Measurements from ENCODE around the gene MTFR2.

Gene MTFR2

GRCh38 chr6:136249811-136250685 is at the start of gene MTFR2:
MTFR2 (minus strand) TSS chr6:136250311; CDS start chr6:136249099, 1,212 bp downstream.
- DNase-seq (ENCODE audit: insufficient read length, low spot score) (peak; percentile 77), FAIRE-seq (peak; percentile 99)

GRCh38 chr6:136294621-136295020 is 44.5 kb upstream of the MTFR2 start:
- no peak for DNase-seq (ENCODE audit: insufficient read length, low spot score)
- no peak for FAIRE-seq

GRCh38 chr6:136290410-136291010 is 40.4 kb upstream of the MTFR2 start:
- DNase-seq (ENCODE audit: insufficient read length, low spot score) (peak; percentile 24), FAIRE-seq (no peak)

- FAIRE-seq (peak; percentile 98), DNase-seq (ENCODE audit: insufficient read length, low spot score) (peak; percentile 68)
Observed at GRCh38 chr6:136289579-136290409, 39.7 kb upstream of the MTFR2 start, which contains the start of gene BCLAF1. BCLAF1 (minus strand) TSS chr6:136289846; CDS start chr6:136279866, 9,980 bp downstream.

- DNase-seq (ENCODE audit: insufficient read length, low spot score) = peak; percentile 28
- no peak for FAIRE-seq
Observed at GRCh38 chr6:136289327-136289578, 39.1 kb upstream of the MTFR2 start.

- peak; percentile 20 for DNase-seq (ENCODE audit: insufficient read length, low spot score)
Observed at GRCh38 chr6:136288566-136289326, 38.6 kb upstream of the MTFR2 start.

GRCh38 chr6:136284909-136285308 is 34.8 kb upstream of the MTFR2 start:
- no peak for DNase-seq (ENCODE audit: insufficient read length, low spot score)
- no peak for FAIRE-seq

More at GRCh38 chr6:136288566-136289326, 38.6 kb upstream of the MTFR2 start:
- peak; percentile 78 for FAIRE-seq

- DNase-seq (ENCODE audit: insufficient read length, low spot score) (no peak), FAIRE-seq (peak; percentile 48)
Observed at GRCh38 chr6:136282906-136283305, 32.8 kb upstream of the MTFR2 start.

- no peak for FAIRE-seq
Observed at GRCh38 chr6:136280032-136280609, 30.0 kb upstream of the MTFR2 start.

GRCh38 chr6:136274062-136274461 is 24.0 kb upstream of the MTFR2 start:
- DNase-seq (ENCODE audit: insufficient read length, low spot score) (no peak), FAIRE-seq (no peak)

More at GRCh38 chr6:136280032-136280609, 30.0 kb upstream of the MTFR2 start:
- no peak for DNase-seq (ENCODE audit: insufficient read length, low spot score)

GRCh38 chr6:136265101-136265500 is 15.0 kb upstream of the MTFR2 start:
- FAIRE-seq = no peak
- DNase-seq (ENCODE audit: insufficient read length, low spot score) = no peak

- no peak for FAIRE-seq
- no peak for DNase-seq (ENCODE audit: insufficient read length, low spot score)
Observed at GRCh38 chr6:136262940-136263339, 12.8 kb upstream of the MTFR2 start.

GRCh38 chr6:136254851-136255466 is 4.8 kb upstream of the MTFR2 start:
- FAIRE-seq (no peak), DNase-seq (ENCODE audit: insufficient read length, low spot score) (no peak)

GRCh38 chr6:136253734-136254133 is 3.6 kb upstream of the MTFR2 start:
- FAIRE-seq = no peak

GRCh38 chr6:136252441-136252840 is 2.3 kb upstream of the MTFR2 start:
- DNase-seq (ENCODE audit: insufficient read length, low spot score) = no peak
- FAIRE-seq = no peak

More at GRCh38 chr6:136253734-136254133, 3.6 kb upstream of the MTFR2 start:
- no peak for DNase-seq (ENCODE audit: insufficient read length, low spot score)

- DNase-seq (ENCODE audit: insufficient read length, low spot score) (no peak), FAIRE-seq (no peak)
Observed at GRCh38 chr6:136251394-136251793, 1.3 kb upstream of the MTFR2 start.

GRCh38 chr6:136250686-136251008 is 536 bp upstream of the MTFR2 start:
- no peak for DNase-seq (ENCODE audit: insufficient read length, low spot score)
- FAIRE-seq = no peak

GRCh38 chr6:136249336-136249735 is 775 bp downstream of the MTFR2 start:
- FAIRE-seq (no peak), DNase-seq (ENCODE audit: insufficient read length, low spot score) (no peak)

GRCh38 chr6:136244061-136244616 is 6.0 kb downstream of the MTFR2 start:
- DNase-seq (ENCODE audit: insufficient read length, low spot score) = no peak
- FAIRE-seq = no peak
